Measurements from ENCODE around the gene AMMECR1L. TPM values are rescaled to one million over a fixed set of nuclear protein-coding genes. Genes with fewer than 3 reads are reported as not detected.

AMMECR1L gene
- total and polyA plus RNA-seq, 2 of the 13 experiments (the other 11 are each of a cell fraction or from before 2014, with no cell fraction given), result 9.1 to 14.2 TPM

DNA sequence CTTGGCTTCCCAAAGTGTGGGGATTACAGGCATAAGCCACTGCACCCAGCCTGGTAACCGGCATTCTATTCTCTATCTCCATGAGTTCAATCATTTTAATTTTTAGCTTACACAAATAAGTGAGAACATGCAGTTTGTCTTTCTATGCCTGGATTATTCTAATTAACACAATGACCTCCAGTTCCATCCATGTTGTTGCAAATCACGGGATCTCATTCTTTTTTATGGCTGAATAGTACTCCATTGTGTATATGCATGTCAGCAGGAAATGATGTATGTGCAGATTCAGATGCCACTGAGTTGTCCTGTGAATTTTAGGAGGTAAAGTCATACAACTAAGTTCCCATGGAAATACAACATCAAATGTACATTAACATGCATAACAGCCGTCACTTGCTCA, 24.7 kb upstream of the AMMECR1L start:
- Histone ChIP-seq H3K4me3 (replicated peaks in 1 of 3; ENCODE audit: insufficient read depth in 1 of 3, low read depth in 2 of 3, low read length in 3 of 3) (no peak overlapping the region), H3K36me3 (replicated peaks in 1 of 2; ENCODE audit: control insufficient read depth in 1 of 2, insufficient read depth in 2 of 2, low read length in 2 of 2) (no peaks in the 10 kb centered on the region), H2AFZ (ENCODE audit: low read length) (no peak overlapping the region), H3K79me2 (ENCODE audit: insufficient read depth, low read length) (no peaks in the 10 kb centered on the region), H3K9me3 (ENCODE audit: low read length) (no peaks in the 10 kb centered on the region), H4K20me1 (ENCODE audit: insufficient read depth, low read length) (no peaks in the 10 kb centered on the region), H3K27me3 (ENCODE audit: control insufficient read depth in 1 of 2, insufficient read depth in 2 of 2, low read length in 2 of 2) (peaks cover 0 to 11% of the 10 kb centered on the region in 2 experiments; a peak in 4 of 5 replicates), H3K4me1 (ENCODE audit: insufficient read depth, low read length) (peaks cover 24% of the 10 kb centered on the region), H3K4me2 (ENCODE audit: low read depth, low read length) (no peak overlapping the region), H3K27ac (ENCODE audit: extremely low read length, insufficient read depth, low read length) (no peak overlapping the region), H3K9ac (ENCODE audit: insufficient read depth, low read depth, low read length) (no peak overlapping the region)
- ATAC-seq (no peak), DNase-seq (ENCODE audit: low spot score) (no peak), FAIRE-seq (no peak)
- in situ Hi-C loops (cut with HindIII; ENCODE audit: extremely low pct_ligation_motif_present, low pct_unique_long_range_greater_than_20kb) (no loop called here), intact Hi-C loops (cut with micrococcal nuclease; ENCODE audit: unreplicated experiment) (no loop called here)
- BruUV-seq (replicated peaks), result no TSS peak
- POLR2A ChIA-PET, result no interaction called here
- TF ChIP-seq NFE2L2 (IDR thresholded peaks at IDR 0.05; ENCODE audit: low read length) (no peak), NCOA1 (CRISPR knock-in tag; IDR thresholded peaks at IDR 0.05) (no peak), ZMYM4 (CRISPR knock-in tag; IDR thresholded peaks at IDR 0.05) (no peak), MBNL3 (CRISPR knock-in tag; conservative IDR thresholded peaks at IDR 0.05) (no peak), ATM (IDR thresholded peaks at IDR 0.05; ENCODE audit: borderline replicate concordance) (no peak)
- 72% methylated on average over 3 of the region's 3 CpGs for WGBS (ENCODE audit: low lambda C conversion rate)
- CTCF ChIA-PET (ENCODE audit: low intra/inter-chr PET ratio, low total read pairs), result no interaction called here

DNA sequence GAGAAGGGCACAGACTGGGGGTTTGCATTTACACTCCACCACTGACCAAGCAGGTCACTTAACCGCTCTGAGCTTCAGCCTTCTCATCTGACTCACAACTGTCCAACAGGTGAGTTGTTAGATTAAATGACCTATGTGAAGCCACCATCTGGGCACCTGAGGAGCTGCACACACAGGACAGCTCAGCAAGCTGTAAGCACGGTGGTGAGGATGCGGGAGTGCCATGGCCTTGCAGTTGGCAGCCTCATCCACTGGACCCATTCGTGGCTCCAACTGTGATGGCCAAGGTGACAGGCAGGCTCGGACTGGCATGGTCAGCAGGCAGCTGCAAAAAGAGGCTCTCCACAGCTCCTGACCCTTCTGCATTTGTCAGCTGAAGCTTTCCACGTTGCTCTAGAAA, 23.3 kb upstream of the AMMECR1L start:
- Histone ChIP-seq H3K4me2 (ENCODE audit: low read depth, low read length) (no peak overlapping the region), H3K27ac (ENCODE audit: extremely low read length, insufficient read depth, low read length) (no peak overlapping the region), H2AFZ (ENCODE audit: low read length) (no peak overlapping the region), H3K9me3 (ENCODE audit: low read length) (no peaks in the 10 kb centered on the region), H3K36me3 (replicated peaks in 1 of 2; ENCODE audit: control insufficient read depth in 1 of 2, insufficient read depth in 2 of 2, low read length in 2 of 2) (no peaks in the 10 kb centered on the region), H3K4me1 (ENCODE audit: insufficient read depth, low read length) (peaks cover 31% of the 10 kb centered on the region), H3K9ac (ENCODE audit: insufficient read depth, low read depth, low read length) (no peak overlapping the region), H3K27me3 (ENCODE audit: control insufficient read depth in 1 of 2, insufficient read depth in 2 of 2, low read length in 2 of 2) (peaks cover 0 to 23% of the 10 kb centered on the region in 2 experiments; a peak in 4 of 5 replicates), H3K79me2 (ENCODE audit: insufficient read depth, low read length) (no peaks in the 10 kb centered on the region), H3K4me3 (replicated peaks in 1 of 3; ENCODE audit: insufficient read depth in 1 of 3, low read depth in 2 of 3, low read length in 3 of 3) (no peak overlapping the region), H4K20me1 (ENCODE audit: insufficient read depth, low read length) (no peaks in the 10 kb centered on the region)
- peak; percentile 50 for DNase-seq (ENCODE audit: low spot score)
- CTCF ChIA-PET (ENCODE audit: low intra/inter-chr PET ratio, low total read pairs), result no interaction called here
- no TSS peak for BruUV-seq (replicated peaks)
- peak; percentile 77 for ATAC-seq
- intact Hi-C loops (cut with micrococcal nuclease; ENCODE audit: unreplicated experiment), result no loop called here
- no peak for FAIRE-seq
- 45% methylated on average over 6 of the region's 6 CpGs for WGBS (ENCODE audit: low lambda C conversion rate)
- POLR2A ChIA-PET, result no interaction called here
- in situ Hi-C loops (cut with HindIII; ENCODE audit: extremely low pct_ligation_motif_present, low pct_unique_long_range_greater_than_20kb), result no loop called here
- no peak for TF ChIP-seq CENPT (CRISPR knock-in tag; IDR thresholded peaks at IDR 0.05; ENCODE audit: low read depth)
- TF ChIP-seq ZSCAN22 (CRISPR knock-in tag; IDR thresholded peaks at IDR 0.05), result no peak
- peak; percentile 28 for TF ChIP-seq ZEB1 (IDR thresholded peaks at IDR 0.05; ENCODE audit: insufficient replicate concordance, low read depth)
- TF ChIP-seq, protein P1, sequence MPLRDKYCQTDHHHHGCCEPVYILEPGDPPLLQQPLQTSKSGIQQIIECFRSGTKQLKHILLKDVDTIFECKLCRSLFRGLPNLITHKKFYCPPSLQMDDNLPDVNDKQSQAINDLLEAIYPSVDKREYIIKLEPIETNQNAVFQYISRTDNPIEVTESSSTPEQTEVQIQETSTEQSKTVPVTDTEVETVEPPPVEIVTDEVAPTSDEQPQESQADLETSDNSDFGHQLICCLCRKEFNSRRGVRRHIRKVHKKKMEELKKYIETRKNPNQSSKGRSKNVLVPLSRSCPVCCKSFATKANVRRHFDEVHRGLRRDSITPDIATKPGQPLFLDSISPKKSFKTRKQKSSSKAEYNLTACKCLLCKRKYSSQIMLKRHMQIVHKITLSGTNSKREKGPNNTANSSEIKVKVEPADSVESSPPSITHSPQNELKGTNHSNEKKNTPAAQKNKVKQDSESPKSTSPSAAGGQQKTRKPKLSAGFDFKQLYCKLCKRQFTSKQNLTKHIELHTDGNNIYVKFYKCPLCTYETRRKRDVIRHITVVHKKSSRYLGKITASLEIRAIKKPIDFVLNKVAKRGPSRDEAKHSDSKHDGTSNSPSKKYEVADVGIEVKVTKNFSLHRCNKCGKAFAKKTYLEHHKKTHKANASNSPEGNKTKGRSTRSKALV (CRISPR knock-in tag; IDR thresholded peaks at IDR 0.05), result no peak
- peak; percentile 30 for TF ChIP-seq STAG1 (CRISPR knock-in tag; IDR thresholded peaks at IDR 0.05)
- no peak for TF ChIP-seq ZNF383 (CRISPR knock-in tag; IDR thresholded peaks at IDR 0.05; ENCODE audit: borderline replicate concordance)
- no peak for TF ChIP-seq PAWR (CRISPR knock-in tag; IDR thresholded peaks at IDR 0.05; ENCODE audit: borderline replicate concordance)
- TF ChIP-seq KAT8 (CRISPR knock-in tag; IDR thresholded peaks at IDR 0.05), result no peak
- TF ChIP-seq, protein P2, sequence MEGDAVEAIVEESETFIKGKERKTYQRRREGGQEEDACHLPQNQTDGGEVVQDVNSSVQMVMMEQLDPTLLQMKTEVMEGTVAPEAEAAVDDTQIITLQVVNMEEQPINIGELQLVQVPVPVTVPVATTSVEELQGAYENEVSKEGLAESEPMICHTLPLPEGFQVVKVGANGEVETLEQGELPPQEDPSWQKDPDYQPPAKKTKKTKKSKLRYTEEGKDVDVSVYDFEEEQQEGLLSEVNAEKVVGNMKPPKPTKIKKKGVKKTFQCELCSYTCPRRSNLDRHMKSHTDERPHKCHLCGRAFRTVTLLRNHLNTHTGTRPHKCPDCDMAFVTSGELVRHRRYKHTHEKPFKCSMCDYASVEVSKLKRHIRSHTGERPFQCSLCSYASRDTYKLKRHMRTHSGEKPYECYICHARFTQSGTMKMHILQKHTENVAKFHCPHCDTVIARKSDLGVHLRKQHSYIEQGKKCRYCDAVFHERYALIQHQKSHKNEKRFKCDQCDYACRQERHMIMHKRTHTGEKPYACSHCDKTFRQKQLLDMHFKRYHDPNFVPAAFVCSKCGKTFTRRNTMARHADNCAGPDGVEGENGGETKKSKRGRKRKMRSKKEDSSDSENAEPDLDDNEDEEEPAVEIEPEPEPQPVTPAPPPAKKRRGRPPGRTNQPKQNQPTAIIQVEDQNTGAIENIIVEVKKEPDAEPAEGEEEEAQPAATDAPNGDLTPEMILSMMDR (CRISPR knock-in tag; IDR thresholded peaks at IDR 0.05), result peak; percentile 46
- no peak for TF ChIP-seq GZF1 (CRISPR knock-in tag; IDR thresholded peaks at IDR 0.05)
- TF ChIP-seq ZNF484 (CRISPR knock-in tag; IDR thresholded peaks at IDR 0.05; ENCODE audit: borderline replicate concordance, low read depth), result no peak
- TF ChIP-seq SYNCRIP (IDR thresholded peaks at IDR 0.05; ENCODE audit: insufficient read depth, low read depth, low read length), result no peak

Measured in HepG2 (cell line).